Posterior vena cava (tissue), 2 donors: ENCODE measurements around the gene TAF9. TPM values are rescaled to one million over a fixed set of nuclear protein-coding genes. Genes with fewer than 3 reads are reported as not detected.
"Not testable (repeated sequence)": the region's sequence is repeated elsewhere in the genome, so short reads cannot be mapped to it uniquely, and the experiment has no call there.

ENCODE experiments used
- DNase-seq: peaks from one replicate; pipeline ENCODE4 v3.0.0-alpha.2; 2020; ENCODE audit warnings: low spot score
- intact Hi-C, 2 donors: fragments of 100-400 bp; cut with DNase I; formaldehyde crosslinking; loops; one replicate each; pipeline versions ENCODE4 v1.14.1 to v1.14.2; 2022 to 2023
- total RNA-seq, 2 donors: library from RNA; stranded (reverse); fragmentation: NEBNext Ultra II Directional; extraction: Animal tissue kit (Norgen Biotek cat#: 25700); gene quantifications; one replicate each; pipeline ENCODE4 v1.2.1, GENCODE V29; 2021
- donor health status: DM: yes; HTN: yes; CAD: no.
- donor health status: DM: yes; HTN: yes; CAD: no.

TAF9 gene
- total RNA-seq, 2 donors from 2014 or later, result 30.9 to 35.6 TPM

DNA sequence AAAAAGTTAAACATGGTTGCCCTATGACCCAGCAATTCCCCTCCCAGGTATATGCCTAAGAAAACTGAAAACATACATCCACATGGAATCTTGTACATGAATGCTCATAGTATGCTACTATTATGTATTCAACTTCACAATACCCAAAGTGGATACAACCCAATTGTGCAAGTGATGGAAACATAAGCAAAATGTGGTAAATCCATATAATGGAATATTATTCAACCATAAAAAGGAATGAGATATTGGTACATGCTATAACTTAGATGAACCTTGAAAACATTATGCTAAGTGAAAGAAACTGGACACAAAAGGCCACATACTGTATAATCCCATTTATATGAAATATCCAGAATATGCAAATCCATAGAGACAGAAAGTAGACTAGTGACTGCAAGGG is 18.7 kb downstream of the TAF9 start:
- DNase-seq, result no peak
- intact Hi-C loops, result no loop called here

GRCh38 chr5:69343083-69343482 is 26.2 kb downstream of the TAF9 start:
- intact Hi-C loops, result no loop called here
- no peak for DNase-seq

DNA sequence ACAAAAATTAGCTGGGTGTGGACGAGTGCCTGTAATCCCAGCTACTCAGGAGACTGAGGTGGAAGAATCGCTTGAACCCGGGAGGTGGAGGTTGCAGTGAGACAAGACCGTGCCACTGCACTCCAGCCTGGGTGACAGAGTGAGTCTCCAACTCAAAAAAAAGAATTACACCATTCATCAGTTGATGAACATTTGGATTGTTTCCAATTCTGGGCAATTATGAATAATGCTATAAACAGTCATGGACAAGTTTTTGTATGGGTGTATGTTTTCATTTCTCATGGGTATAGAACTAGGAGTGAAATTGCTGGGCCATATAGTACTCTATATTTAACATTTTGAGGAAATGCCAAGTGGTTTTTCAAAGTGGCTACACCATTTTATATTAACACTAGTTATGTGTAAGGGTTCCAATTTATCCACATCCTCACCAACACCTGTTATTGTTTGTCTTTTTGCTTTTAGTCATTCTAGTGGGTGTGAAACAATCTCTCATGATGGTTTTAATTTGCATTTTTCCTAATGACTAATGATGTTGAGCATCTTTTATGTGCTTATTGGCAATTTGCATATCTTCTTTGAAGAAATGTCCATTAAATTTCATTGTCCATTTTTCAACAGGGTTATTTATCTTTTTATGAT is 27.7 kb downstream of the TAF9 start:
- intact Hi-C loops, result no loop called here

DNA sequence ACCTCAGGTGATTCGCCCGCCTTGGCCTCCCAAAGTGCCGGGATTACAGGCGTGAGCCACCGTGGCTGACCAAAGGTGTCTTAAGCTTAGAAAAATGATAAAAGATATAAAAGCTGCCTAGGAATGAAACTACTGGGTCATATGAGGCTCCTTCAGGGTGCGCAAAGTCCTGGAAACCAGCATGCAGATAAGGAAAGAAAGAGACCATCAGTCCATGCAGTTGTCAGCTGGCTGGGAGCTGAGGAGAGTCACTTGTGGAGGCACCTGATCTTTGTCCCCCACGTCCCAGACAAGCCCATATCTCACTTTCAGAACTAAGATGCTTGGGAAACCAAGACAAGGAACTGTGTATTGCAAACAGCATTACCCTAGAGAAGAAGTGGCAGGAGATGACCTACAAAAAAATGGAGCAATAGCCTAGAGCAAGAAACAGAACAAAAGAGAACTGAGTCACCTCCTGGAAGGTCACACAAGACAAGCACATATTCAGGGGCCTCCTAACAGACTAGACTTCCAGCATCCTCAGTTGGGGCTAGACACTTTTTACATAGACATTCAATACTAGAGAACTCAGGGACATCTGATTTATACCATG is 33.9 kb downstream of the TAF9 start:
- no peak for DNase-seq
- intact Hi-C loops, result loop anchor here in 1 of 2 donors (10.0 kb wide), 1 partner anchor 291 kb away; no protein-coding TSS in a partner anchor

More for the DNA sequence above, 27.7 kb downstream of the TAF9 start:
- no peak for DNase-seq

DNA sequence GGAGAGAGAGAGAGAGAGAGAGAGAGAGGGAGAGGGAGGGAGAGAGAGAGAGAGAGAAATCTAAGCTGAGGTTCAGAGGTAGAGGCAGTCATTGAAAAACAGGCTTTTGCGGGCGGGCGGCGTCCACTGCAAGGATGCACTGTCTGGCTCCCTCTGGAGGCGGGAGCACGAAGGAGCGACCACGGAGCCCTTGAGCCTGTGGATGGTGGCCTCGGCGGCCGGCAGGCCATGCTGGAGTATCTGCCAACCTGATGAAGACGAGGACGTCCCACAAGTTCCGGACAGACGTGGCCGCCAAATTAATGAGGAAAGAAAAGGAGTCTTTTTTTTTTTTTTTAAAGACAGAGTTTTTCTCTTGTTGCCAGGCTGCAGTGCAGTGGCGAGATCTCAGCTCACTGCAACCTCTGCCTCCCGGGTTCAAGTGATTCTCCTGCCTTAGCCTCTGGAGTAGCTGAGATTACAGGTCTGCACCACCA is 34.5 kb downstream of the TAF9 start:
- intact Hi-C loops, result loop anchor here in 1 of 2 donors (10.0 kb wide), 1 partner anchor 290 kb away; no protein-coding TSS in a partner anchor
- peak; percentile 95 for DNase-seq

GRCh38 chr5:69333668-69334315 is 35.5 kb downstream of the TAF9 start:
- not testable (repeated sequence) for DNase-seq
- intact Hi-C loops, result loop anchor here in 1 of 2 donors (10.0 kb wide), 1 partner anchor 289 kb away; no protein-coding TSS in a partner anchor

DNA sequence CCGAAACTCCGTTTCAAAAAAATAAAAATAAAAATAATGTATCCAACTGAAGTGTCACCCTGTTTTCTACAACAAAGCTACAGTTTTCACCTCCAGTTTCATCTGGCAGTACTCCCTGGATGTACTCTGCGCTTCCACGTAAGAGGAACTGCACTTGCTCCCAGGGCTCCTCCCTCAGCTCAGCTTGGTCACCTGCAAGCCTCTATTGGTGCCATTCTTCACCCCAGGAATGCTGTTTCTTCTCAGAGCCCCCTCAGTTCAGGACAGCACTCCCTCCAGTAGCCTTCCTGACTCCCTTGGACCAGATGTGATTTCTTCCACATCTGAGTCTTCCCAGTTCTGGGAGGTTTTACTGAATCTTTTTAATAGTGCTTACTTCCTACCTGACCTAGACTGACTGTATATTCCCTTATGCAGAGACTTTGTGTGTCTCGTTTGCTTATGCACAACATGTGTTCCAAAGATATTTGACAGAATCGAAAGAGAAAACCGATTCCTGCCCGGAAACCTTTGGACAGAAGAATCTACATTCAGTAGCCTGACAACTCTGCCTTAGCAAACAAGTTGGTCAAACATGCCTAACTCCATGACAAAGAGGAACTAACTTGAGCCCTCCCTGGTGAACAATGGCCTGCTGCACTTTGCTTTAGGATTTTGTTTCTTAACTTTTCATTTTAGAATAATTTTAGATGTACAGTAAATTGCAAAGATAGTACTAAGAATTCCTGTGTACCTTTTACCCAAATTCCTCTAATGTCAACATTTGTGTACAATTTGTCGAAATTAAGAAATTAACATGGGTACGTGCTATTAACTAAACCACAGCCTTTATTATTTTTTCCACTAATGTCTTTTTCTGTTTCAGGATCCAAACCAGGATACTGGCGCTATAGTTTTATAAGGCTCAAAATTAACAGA is 37.5 kb downstream of the TAF9 start:
- intact Hi-C loops, result loop anchor here in 1 of 2 donors (10.0 kb wide), 1 partner anchor 287 kb away; no protein-coding TSS in a partner anchor
- DNase-seq, result no peak

DNA sequence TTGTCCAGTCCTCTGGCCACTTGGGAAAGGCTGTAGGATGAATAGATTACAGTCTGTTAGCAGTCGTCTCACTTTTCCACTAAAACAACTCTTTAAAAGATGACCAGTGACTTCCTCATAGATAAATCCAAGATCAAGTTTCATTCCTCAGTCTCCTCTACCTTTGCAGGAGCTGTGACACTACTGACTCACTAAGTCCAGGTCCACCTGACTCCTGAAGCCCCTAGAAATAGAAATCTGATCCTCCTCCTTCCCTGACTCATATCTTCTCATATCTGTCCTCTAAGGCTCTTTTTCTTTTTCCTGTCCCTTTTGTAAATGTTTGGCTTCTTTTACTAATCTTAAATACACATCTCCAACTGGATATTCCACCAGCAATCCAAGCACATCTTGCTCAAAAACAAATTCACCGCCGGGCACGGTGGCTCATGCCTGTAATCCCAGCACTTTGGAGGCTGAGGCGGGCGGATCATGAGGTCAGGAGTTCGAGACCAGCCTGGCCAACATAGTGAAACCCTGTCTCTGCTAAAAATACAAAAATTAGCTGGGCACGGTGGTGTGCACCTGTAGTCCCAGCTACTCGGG is 39.3 kb downstream of the TAF9 start:
- DNase-seq, result peak; percentile 18
- intact Hi-C loops, result loop anchor here in 1 of 2 donors (10.0 kb wide), 1 partner anchor 285 kb away; no protein-coding TSS in a partner anchor

GRCh38 chr5:69326365-69326764 is 43.0 kb downstream of the TAF9 start:
- intact Hi-C loops, result no loop called here
- DNase-seq, result no peak

DNA sequence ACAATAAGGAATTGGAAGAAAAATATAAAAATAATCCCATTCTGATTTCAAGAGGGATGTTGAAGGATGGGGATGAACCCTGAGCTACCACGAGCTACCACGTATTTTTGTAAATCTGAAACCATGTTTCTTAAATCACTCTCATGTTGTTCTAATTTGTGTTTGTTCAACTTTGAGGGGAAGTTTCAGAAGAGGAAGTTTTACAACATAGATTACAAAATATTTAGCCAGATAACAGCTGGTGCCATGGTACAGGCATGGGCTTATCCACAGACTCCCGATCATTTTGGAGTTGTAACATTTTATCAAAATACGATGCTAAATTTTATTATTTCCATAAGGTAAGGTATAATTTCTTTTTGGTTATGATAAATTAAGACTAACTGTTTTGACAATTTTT is 51.9 kb downstream of the TAF9 start:
- DNase-seq, result no peak
- intact Hi-C loops, result no loop called here

DNA sequence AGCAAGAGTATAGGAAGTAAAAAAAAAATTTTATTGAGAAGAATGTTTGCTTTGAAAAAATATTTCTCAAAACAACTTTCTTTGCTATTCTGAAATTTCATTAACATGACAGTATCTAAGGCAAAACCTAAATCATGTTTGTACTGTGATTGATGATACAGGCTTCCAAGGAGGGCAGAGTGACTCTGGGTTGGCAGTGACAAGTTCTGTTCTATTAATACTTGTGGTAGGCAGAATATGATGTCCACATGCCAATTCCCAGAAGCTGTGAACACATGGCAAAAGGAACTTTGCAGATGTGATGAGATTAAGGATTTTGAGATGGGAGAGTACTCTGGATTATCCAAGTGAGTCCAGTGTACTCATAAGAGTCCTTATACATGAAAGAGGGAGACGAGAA is 53.3 kb downstream of the TAF9 start:
- intact Hi-C loops, result no loop called here
- DNase-seq, result no peak

Other genes with a start within 250 kb of the TAF9 start
- 1 to 10 TPM; 2.4 to 2.7 TPM for gene CCNB1, start 202.4 kb downstream of the TAF9 start, total RNA-seq
- 1 to 10 TPM; 1.9 to 3.0 TPM for gene CENPH, start 179.9 kb downstream of the TAF9 start, total RNA-seq
- 10 to 100 TPM; 14.6 to 19.5 TPM for gene CDK7, start 134.6 kb downstream of the TAF9 start, total RNA-seq
- gene CCDC125, start 36.7 kb downstream of the TAF9 start, total RNA-seq, result 1 to 10 TPM; 3.6 to 5.8 TPM
- gene AK6, start within 50 bp of the TAF9 start, total RNA-seq, result 10 to 100 TPM; 31.9 to 36.1 TPM
- 10 to 100 TPM; 17.8 to 18.2 TPM for gene RAD17, start 298 bp upstream of the TAF9 start, total RNA-seq
- under 1 TPM; 0.56 to 1.00 TPM for gene MARVELD2, start 45.6 kb upstream of the TAF9 start, total RNA-seq
- gene OCLN, start 123.3 kb upstream of the TAF9 start, total RNA-seq, result 1 to 10 TPM; 1.9 TPM
- 10 to 100 TPM; 23.2 to 27.5 TPM for gene GTF2H2C, start 190.7 kb upstream of the TAF9 start, total RNA-seq